Smooth muscle cell of trachea (primary cell): ENCODE measurements around the gene KPNA2. TPM values are rescaled to one million over a fixed set of nuclear protein-coding genes. Genes with fewer than 3 reads are reported as not detected.

Experiments
- total RNA-seq: library from RNA; depleted of rRNA; stranded (reverse); fragments of >200 nt; gene quantifications from 2 replicates; pipeline ENCODE4 v1.2.1, GENCODE V29; 2014

The KPNA2 gene
- total RNA-seq, result 52.4 and 142 TPM in 2 replicates

DNA sequence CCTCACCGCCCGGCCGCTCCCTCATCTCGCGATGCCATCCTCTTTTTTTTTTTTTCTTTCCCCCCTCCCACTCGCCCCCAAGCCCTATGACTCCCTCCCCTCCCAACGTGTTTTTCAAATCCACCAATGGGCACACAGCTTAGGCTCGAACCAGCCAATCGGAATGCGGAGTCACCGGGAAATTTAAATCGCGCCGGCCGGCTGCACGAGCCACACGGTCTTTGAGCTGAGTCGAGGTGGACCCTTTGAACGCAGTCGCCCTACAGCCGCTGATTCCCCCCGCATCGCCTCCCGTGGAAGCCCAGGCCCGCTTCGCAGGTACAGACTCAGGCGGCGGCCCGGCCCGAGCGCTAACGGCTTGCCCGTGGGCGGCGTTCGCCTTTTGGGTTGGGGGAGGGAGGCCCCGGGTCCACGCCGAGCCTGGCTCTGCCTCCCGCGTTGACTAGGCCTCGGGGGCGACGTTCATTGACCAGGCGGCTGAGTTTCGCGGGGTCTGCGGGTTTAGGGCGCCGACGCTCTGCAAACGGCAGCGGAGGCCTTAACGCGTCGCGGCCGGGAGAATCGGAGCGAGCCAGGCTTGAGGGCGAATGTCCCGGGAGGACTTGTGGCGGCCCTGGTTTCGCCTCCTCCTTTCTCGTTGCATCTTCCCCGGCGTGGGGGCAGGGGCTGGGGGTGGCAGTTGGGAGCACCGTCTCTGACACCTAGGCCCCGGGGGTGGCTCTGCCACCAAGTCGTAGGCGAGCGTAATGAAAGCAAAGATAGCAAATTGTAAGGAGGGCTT lies at the start of gene KPNA2:
Gene KPNA2 (plus strand): TSS at position 213 of the 781 bp plus-strand sequence. CDS start 1,398 bp downstream, outside the sequence.

DNA sequence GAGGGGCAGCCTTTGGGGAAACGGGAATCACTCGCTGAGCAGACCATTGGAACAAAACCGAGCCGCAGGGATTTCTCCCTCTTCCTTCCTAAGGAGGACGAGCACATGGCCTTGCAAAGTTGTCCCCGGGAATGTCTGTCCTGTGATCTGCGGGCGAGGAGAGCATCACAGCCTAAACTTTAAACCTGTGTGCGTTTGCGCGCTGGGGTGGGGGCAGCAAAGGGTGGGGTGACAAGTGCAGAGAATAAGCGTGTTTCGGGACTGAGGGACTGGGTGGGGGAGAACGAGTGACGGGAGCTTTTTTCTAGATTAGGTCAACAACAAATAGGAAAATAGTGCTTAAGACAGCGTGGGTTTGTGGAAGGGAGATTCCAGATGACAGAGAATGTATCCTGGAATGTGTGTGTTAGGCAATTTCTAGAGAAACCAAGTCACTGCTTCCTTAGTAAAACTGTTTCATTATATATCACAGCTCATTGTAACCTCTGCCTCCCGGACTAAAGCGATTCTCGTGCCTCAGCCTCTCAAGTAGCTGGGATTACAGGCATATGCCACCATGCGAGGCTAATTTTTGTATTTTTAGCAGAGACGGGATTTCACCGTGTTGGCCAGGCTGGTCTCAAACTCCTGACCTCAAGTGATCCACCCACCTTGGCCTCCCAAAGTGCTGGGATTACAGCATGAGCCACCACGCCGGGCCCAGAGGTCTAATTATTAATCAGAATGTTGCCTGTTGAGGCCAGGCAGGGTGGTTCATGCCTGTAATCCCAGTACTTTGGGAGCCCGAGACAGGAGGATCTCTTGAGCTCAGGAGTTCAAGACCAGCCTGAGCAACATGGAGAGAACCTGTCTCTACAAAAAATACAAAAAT lies 39.0 kb upstream of the KPNA2 start, which contains the start of gene C17orf58:
Gene C17orf58 (minus strand): TSS at position 169 of the 871 bp plus-strand sequence. CDS start 271 bp downstream, outside the sequence.

Other genes starting within 250 kb of the KPNA2 start
- 28.0 and 56.3 TPM in 2 replicates for gene BPTF, start 210.2 kb upstream of the KPNA2 start, total RNA-seq
- 19.8 and 32.4 TPM in 2 replicates for gene C17orf58, start 39.3 kb upstream of the KPNA2 start, total RNA-seq
- 95.0 and 121 TPM in 2 replicates for gene AMZ2, start 212.3 kb downstream of the KPNA2 start, total RNA-seq